GM10266 (cell line): ENCODE results near the gene SLF2.
"Not testable (repeated sequence)": the region's sequence is repeated elsewhere in the genome, so short reads cannot be mapped to it uniquely, and the experiment has no call there.

Experiments used
- DNase-seq: peaks from one replicate; pipeline ENCODE4 v3.0.0; 2012; ENCODE audit errors: extremely low spot score
- CTCF ChIP-seq: IDR thresholded peaks from 2 replicates; pipeline ENCODE4 v1.5.1; 2012; ENCODE audit warnings: mild to moderate bottlenecking, low read depth; ENCODE audit not compliant: control insufficient read depth, insufficient read depth; ENCODE audit errors: missing control alignments

Gene SLF2

GRCh38 chr10:100879741-100880360, 32.9 kb upstream of the SLF2 start:
- peak; percentile 6 for TF ChIP-seq CTCF
- no peak for DNase-seq

- no peak for DNase-seq
- TF ChIP-seq CTCF, result no peak
Measured at GRCh38 chr10:100881556-100882213, 31.1 kb upstream of the SLF2 start.

GRCh38 chr10:100882252-100882651, 30.5 kb upstream of the SLF2 start:
- no peak for TF ChIP-seq CTCF
- DNase-seq, result no peak

- TF ChIP-seq CTCF, result no peak
- DNase-seq, result no peak
Measured at GRCh38 chr10:100882671-100883311, 30.0 kb upstream of the SLF2 start.

- no peak for TF ChIP-seq CTCF
- no peak for DNase-seq
Measured at GRCh38 chr10:100883312-100883821, 29.4 kb upstream of the SLF2 start.

GRCh38 chr10:100885611-100886010, 27.2 kb upstream of the SLF2 start:
- not testable (repeated sequence) for DNase-seq

GRCh38 chr10:100886091-100886490, 26.7 kb upstream of the SLF2 start:
- no peak for TF ChIP-seq CTCF
- no peak for DNase-seq

GRCh38 chr10:100886521-100886920, 26.2 kb upstream of the SLF2 start:
- no peak for DNase-seq
- TF ChIP-seq CTCF, result no peak
